HepG2 (cell line): ENCODE data around the gene TMEM214. TPM values are rescaled to one million over a fixed set of nuclear protein-coding genes. Genes with fewer than 3 reads are reported as not detected.

ENCODE experiments used
- BCL3 ChIP-seq: sonication (generic); formaldehyde crosslinking; IDR thresholded peaks from 2 replicates; pipeline ENCODE4 v1.5.1; 2020; ENCODE audit warnings: mild to moderate bottlenecking, missing genetic modification reagents, moderate library complexity
- CREB1 ChIP-seq, 2 experiments: fragments of 450-650 bp in 1 of 2; IDR thresholded peaks; 2 replicates each; pipeline ENCODE4 v1.6.1; 2016 to 2017; ENCODE audit warnings: control low read depth in 1 of 2, mild to moderate bottlenecking in 1 of 2, missing compliant biosample characterization in 1 of 2, missing genetic modification characterization in 1 of 2
- ELF4 ChIP-seq: sonication (generic); formaldehyde crosslinking; IDR thresholded peaks from 2 replicates; pipeline ENCODE4 v1.5.0; 2020; ENCODE audit warnings: missing genetic modification reagents, mild to moderate bottlenecking, moderate library complexity, borderline replicate concordance
- GMEB1 ChIP-seq: sonication (generic); formaldehyde crosslinking; IDR thresholded peaks from 2 replicates; pipeline ENCODE4 v1.5.1; 2020; ENCODE audit warnings: missing genetic modification reagents, mild to moderate bottlenecking, borderline replicate concordance
- PLRG1 ChIP-seq: fragments of 450-650 bp; conservative IDR thresholded peaks from 2 replicates; pipeline ENCODE4 v1.6.1; 2016
- TGIF2 ChIP-seq: IDR thresholded peaks from 2 replicates; pipeline ENCODE4 v1.6.1; 2016; ENCODE audit warnings: control low read depth, missing compliant biosample characterization
- ZFAT ChIP-seq: sonication (generic); formaldehyde crosslinking; conservative IDR thresholded peaks from 2 replicates; pipeline ENCODE4 v1.8.1; 2023; ENCODE audit warnings: missing genetic modification reagents, inconsistent platforms
- ZNF263 ChIP-seq: sonication (generic); formaldehyde crosslinking; IDR thresholded peaks from 2 replicates; pipeline ENCODE4 v1.4.0; 2020; ENCODE audit warnings: missing genetic modification reagents
- ZNF318 ChIP-seq: sonication (generic); formaldehyde crosslinking; IDR thresholded peaks from 2 replicates; pipeline ENCODE4 v1.4.0; 2020; ENCODE audit warnings: mild to moderate bottlenecking, missing genetic modification reagents
- ZNF333 ChIP-seq: sonication (generic); formaldehyde crosslinking; IDR thresholded peaks from 2 replicates; pipeline ENCODE4 v1.4.0; 2020; ENCODE audit warnings: mild to moderate bottlenecking, missing genetic modification reagents, borderline replicate concordance
- ZNF446 ChIP-seq: sonication (generic); formaldehyde crosslinking; IDR thresholded peaks from 2 replicates; pipeline ENCODE4 v1.5.0; 2020; ENCODE audit warnings: mild to moderate bottlenecking, missing genetic modification reagents
- ZNF547 ChIP-seq: sonication (generic); formaldehyde crosslinking; IDR thresholded peaks from 2 replicates; pipeline ENCODE4 v1.5.1; 2020; ENCODE audit warnings: mild to moderate bottlenecking, missing genetic modification reagents
- ZNF616 ChIP-seq: sonication (generic); formaldehyde crosslinking; IDR thresholded peaks from 2 replicates; pipeline ENCODE4 v1.5.0; 2020; ENCODE audit warnings: low read depth, mild to moderate bottlenecking, missing genetic modification reagents
- ZNF678 ChIP-seq: sonication (generic); formaldehyde crosslinking; IDR thresholded peaks from 2 replicates; pipeline ENCODE4 v1.4.0; 2020; ENCODE audit warnings: mild to moderate bottlenecking, missing genetic modification reagents
- ZNF709 ChIP-seq: sonication (generic); formaldehyde crosslinking; IDR thresholded peaks from 2 replicates; pipeline ENCODE4 v1.5.0; 2020; ENCODE audit warnings: mild to moderate bottlenecking, missing genetic modification reagents
- ZNF720 ChIP-seq: sonication (generic); formaldehyde crosslinking; IDR thresholded peaks from 2 replicates; pipeline ENCODE4 v1.4.0; 2020; ENCODE audit warnings: missing genetic modification reagents
- ZNF746 ChIP-seq: sonication (generic); formaldehyde crosslinking; IDR thresholded peaks from 2 replicates; pipeline ENCODE4 v1.8.0; 2022; ENCODE audit warnings: mild to moderate bottlenecking, missing genetic modification reagents
- ZZZ3 ChIP-seq: sonication (generic); formaldehyde crosslinking; IDR thresholded peaks from 2 replicates; pipeline ENCODE4 v1.4.0; 2020; ENCODE audit warnings: missing genetic modification reagents, mild to moderate bottlenecking, borderline replicate concordance
- polyA plus RNA-seq, 8 experiments: library from polyadenylated mRNA; depleted of rRNA in 3 of 8; stranded (reverse) in 7 of 8; unstranded in 1 of 8; fragments of >200 nt; fragmentation: Illumina TruSeq in 4 of 8; extraction: Trizol in 4 of 8; gene quantifications; 2 replicates each; pipeline versions ENCODE4 v1.2.1 to v1.2.3, GENCODE V29; 2011 to 2016; ENCODE audit warnings: low read depth in 4 of 8, missing spikeins in 1 of 8, mixed read lengths in 1 of 8; ENCODE audit not compliant: insufficient read depth in 1 of 8
- total RNA-seq, 5 experiments: library from RNA; depleted of rRNA; stranded (reverse); fragments of >200 nt; fragmentation: Illumina TruSeq; extraction: Trizol; gene quantifications; 2 replicates each; pipeline ENCODE4 v1.2.3, GENCODE V29; 2016; ENCODE audit warnings: low read depth in 1 of 5

TMEM214 gene
- total and polyA plus RNA-seq, 2 of the 13 experiments (the other 11 are each of a cell fraction or from before 2014, with no cell fraction given), result 58.3 to 132 TPM

GRCh38 chr2:27071277-27071989 is 38.7 kb downstream of the TMEM214 start, which contains the start of gene OST4 (continued):
- no peak for TF ChIP-seq ZNF318 (CRISPR knock-in tag)
- TF ChIP-seq ZNF446 (CRISPR knock-in tag), result peak; percentile 80
- TF ChIP-seq PLRG1, result no peak
- peak; percentile 92 for TF ChIP-seq GMEB1
- TF ChIP-seq ELF4 (CRISPR knock-in tag), result no peak
- TF ChIP-seq ZZZ3 (CRISPR knock-in tag), result no peak
- TF ChIP-seq ZNF709 (CRISPR knock-in tag), result peak; percentile 85; the same call in 1 of the 2 replicates
- peak; percentile 64; the same call in 1 of the 2 replicates for TF ChIP-seq ZNF547
- 0 out of 2 replicates have a peak, but pooled peaks have one; percentile 5 for TF ChIP-seq ZFAT (CRISPR knock-in tag)
- TF ChIP-seq ZNF720 (CRISPR knock-in tag), result no peak
- TF ChIP-seq TGIF2 (CRISPR knock-in tag), result peak; percentile 13; the same call in 1 of the 2 replicates
- TF ChIP-seq ZNF263 (CRISPR knock-in tag), result no peak
- peak; percentile 10; the same call in 1 of the 2 replicates for TF ChIP-seq ZNF333 (CRISPR knock-in tag)
- no peak; the same call in 1 of the 2 replicates for TF ChIP-seq ZNF678 (CRISPR knock-in tag)
- peak; percentile 89 for TF ChIP-seq ZNF616
- TF ChIP-seq CREB1 (IDR thresholded peaks at IDR 0.05), result peak; percentile 78
- TF ChIP-seq CREB1 (CRISPR knock-in tag; IDR thresholded peaks at IDR 0.05), result no peak
- TF ChIP-seq ZNF746 (CRISPR knock-in tag), result 0 out of 2 replicates have a peak, but pooled peaks have one; percentile 32
- TF ChIP-seq BCL3 (CRISPR knock-in tag), result peak; percentile 64
